ENCODE measurements around the gene PRKAR1B.

The PRKAR1B gene

DNA sequence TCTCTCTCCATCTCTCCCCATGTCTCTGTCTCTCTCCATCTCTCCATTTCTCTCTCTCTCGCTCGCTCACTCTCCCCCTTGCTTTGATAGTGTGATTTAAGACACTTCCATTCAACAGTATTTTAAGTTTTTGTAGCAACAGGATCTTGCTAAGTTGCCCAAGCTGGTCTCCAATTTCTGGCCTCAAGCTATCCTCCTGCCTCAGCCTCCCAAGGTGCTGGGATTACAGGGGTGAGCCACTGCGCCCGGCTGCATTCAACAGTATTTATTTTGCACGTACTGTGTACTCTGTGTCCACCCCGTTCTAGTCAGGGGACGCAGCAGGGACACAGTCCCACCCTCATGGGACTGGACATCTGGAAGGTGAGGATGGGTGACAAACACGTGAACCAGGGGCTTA lies 193.0 kb downstream of the PRKAR1B start:
- DNase-seq: no peak

DNA sequence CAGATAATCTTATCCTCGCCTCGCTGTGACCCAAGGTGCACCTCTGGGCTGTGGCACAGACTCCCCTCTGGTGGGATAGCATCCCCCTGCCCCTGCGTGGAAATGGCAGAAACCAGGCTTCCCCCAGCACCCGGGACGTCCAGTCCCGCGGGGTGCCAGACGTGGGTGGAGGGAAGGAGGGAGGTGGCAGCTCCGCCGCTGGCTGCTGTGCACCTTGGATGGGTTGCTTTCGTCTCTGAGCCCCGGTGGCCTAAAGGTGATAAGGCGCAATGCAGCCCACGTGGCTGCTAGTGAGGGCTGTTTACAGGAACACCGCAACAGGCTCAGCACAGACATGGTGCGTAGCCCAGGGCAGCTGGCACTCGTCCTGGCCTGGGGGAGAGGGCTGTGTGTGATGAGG lies 193.8 kb downstream of the PRKAR1B start:
- no peak for DNase-seq

DNA sequence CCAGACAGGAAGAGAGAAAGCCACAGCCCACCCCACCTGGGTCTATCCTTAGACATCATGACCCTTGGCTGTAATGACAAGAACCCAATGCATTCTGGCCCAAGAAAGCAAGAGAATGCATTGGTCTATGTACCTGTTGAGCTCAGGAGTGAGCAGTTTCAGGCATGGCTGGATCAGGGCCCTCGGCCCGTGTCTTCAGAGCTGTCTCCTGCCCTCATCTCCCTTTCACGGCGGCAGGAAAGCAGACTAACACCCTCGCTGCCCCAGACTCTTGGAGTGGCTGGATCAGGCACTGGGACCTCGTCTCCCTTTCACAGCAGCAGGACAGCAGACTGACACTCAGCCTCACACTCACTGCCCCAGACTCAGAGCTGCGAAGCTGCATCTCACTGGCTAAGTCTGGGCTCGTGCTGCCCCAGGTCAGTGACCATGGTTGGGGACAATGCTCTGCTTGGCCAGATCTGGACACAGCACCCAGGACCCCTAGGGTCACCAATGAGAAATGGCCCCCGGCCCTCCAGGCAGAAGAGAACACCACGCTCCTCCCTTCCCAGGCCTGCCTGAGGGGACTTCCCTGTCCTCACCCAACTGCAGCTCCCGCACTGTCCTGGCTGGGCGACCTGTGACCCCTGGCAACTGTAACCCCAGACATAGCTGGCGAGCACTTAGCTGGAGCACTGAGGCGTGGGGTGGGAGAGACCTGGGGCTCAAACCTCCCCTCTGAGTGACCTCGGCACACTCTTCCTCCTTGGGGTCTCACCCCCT lies 194.5 kb downstream of the PRKAR1B start:
- no peak for DNase-seq

DNA sequence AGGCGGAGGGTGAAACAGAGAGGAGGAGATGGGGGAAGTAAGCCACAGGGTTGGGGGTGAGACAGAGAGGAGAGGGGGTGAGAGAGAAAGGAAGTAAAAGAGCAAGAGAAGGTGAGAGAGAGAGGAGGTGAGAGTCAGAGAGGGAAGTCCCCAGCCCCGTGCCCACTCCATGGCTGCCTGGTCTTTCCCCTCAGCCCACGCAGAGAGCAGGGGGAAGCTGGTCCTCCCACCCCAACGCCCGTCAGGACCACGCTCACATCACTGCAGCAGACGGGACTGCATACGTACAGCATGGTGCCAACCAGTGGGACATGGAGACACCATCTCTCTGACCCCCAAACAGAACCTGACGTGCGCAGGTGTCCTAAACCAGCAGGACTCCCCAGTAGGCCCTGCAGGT lies 195.3 kb downstream of the PRKAR1B start:
- no peak for DNase-seq

DNA sequence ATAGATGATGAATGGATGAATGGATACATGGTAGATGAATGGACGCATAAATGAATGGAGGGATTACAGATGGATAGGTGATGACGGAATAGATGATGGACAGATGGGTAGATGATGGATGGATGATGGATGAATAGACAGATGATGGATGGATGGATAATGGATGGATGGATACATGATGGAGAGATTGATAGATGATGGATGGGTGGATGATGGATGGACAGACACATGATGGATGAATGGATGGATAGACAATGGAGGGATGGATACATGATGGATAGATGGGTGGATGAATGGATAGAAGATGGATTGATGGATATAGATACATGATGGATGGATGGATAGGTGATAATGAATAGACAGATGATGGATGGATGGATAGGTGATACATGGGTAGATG lies 198.6 kb downstream of the PRKAR1B start:
- DNase-seq: no peak

DNA sequence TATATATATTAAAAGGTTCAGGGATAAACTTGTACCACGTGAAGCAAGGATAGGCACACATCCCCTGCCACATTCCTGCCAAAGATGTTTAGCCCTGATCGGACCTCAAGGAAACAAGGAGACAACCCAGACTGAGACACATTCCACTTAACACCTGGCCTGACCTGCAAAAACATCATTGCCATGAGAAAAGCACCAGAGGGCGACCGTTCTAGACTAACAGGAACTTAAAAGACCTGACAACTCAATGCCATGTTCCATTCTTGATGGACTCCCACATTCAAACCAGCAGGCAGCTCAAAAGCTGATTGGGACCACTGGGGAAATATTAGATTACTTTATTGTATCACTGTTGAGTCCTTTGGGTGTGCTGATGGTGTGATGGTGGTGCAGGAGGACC lies 199.4 kb downstream of the PRKAR1B start:
- no peak for DNase-seq

DNA sequence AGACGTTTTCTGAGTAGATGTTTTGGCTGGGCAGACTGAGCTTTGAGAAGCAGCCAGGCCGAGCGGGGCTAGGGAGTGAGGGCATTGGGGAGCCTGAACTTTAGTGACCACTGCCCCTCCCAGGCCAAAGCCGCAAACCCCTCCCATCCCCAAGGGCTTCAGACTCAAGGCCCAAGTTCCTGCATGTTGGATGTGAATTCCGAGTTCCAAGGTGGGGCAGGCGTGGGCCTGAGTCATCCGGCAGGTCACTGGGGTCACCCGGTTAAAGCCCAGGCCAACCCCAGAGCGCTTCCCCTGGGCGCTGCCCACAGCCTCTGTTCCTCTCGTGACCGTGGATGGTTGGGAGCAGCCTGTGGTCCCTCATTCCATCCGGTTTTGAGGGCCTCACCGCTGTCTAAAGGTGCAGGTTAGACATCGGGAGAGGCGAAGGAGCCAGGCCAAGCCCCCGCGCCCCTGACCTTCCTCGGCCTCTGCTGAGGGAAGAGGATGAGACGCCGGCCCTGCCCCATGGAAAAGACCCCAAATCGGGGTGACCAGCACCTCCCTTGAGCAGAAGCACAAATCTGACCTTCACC lies 200.5 kb downstream of the PRKAR1B start:
- no peak for DNase-seq

DNA sequence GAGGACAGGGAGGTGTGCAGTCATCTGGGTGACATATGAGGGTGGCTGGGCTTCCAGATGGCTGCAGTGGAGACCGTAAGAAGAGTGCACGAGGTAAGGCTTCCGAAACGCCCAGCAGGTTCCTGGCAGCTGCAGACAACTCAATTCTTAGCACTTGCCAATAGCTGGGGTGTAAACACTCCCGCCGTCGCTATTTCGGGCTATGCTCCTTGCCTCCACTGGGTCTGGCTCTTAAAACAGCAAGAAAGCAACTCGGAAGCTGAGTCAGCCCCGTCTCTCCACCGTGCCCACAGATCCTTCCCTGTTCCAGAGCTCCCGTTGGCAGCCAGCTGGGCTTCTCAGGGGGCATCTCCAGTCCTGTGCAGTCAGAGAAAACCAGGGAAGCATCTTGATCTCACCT lies 201.3 kb downstream of the PRKAR1B start:
- DNase-seq: no peak

DNA sequence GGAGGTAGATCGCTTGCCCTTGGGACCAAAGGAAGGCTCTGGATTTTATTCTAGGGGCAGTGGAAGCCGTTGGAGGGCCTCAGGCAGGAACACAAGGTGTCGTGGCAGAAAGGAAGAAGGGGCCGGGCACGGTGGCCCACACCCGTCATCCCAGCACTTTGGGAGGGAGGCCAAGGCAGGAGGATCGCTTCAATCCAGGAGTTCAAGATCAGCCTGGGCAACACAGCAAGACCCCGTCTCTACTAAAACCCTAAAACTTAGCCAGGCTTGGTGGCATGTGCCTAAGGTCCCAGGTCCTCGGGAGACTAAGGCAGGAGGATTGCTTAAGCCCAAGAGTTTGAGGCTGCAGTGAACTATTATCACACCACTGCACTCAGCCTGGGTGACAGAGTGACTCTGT lies 202.3 kb downstream of the PRKAR1B start:
- DNase-seq: no peak

DNA sequence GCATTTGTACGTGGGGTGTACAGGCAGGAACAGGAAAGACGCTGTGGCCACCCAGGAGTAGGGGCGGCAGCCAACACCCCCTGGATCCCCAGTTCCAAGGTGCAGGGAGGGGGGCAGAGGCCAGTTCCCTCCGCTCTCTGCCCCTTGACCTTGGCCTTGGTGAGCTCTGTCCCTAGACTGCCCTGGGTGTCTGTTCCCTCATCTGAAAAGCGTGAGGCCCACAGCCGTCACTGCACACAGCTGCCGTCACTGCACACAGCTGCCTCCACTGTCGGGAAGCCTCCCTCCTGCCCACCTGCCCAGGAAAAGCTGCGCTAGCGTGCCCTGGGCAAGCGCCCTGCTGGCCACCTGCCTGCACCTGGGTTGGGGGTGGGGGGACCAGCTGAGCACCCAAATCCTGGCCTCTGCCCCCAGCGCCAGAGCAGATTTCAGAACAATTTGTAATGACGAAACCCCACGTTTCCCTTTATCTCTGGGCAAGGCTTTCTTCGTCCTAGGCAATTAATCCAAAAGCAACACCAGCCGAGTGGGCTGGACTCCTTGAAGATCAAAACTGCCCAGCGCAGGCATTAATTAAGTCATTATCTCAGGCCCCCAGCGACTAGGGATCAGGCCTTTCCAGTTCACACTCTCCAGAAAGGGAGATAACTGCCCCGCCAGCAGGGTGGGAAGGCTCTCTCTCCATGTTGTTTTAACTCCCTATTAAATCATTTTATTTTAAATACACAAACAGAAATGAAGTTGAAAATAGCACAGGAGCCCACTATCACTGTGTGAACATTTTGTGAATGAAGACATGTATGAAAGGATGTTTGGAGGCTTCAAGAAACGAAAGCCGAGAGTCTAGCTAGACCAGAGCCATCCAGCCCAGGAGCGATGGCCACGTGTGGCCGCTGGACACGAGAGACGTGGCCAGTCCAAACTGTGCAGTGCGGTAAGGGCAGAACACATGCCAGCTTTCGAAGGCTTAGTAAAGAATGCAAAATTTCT lies 203.4 kb downstream of the PRKAR1B start:
- DNase-seq: no peak

DNA sequence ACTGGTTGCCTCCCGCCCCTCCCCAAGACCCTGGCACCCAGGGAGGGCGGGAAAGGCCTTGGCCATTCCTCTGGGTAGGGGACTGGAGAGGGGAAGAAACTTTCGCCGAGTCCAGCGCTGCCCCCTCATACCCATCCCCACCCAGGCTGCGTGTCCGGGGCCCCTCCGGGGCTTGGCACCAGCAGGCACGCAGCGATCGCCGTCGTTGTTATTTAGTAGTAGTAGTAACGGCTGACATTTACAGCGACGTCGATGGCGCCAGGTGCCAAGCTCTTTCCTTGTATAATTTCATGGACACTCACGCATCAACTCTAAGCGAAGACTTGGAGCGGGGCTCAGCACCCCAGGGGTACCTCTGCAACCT lies 204.1 kb downstream of the PRKAR1B start:
- DNase-seq: no peak

DNA sequence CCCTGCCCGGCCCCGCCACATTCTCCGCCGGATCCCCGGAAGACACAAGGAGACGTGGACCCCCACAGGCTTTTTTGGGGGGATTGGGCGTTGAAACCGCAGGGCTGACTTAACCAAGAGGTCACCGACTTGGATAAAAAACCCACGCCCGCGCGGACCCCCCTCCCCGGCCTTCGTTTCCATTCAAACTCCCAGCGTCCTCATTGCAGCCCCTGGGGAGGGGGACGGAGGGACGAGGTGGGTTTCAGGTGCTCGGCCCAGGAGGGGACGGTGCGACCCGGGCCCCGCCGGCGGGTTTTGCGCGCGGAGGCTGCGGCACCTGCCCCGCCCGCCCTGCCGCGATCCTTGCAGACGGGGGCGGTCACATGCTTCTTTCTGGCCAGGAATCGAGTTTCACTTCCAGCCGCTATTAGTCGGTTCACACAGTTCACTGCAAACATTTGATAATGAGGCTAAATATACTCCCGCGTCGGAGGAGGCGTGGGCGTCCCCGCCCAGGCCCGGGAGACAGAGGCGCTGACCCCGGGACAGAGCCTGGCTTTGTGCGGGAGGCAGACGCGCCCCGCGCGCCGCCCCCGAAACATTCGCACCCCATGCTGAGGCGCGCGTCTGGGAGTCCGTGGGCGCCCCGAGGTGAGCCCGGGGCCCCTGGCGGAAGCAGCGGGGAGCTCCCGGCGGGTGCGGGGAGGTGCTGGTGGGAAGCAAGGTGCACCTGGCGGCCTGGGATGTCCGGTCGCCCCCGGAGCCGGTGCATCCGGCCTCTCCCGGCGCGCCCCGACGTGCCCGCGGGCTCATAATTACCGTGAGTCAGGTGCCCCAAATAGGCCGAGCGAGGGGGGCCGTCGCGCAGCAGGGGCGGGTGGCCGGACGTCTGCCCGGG lies 204.8 kb downstream of the PRKAR1B start:
- no peak for DNase-seq

DNA sequence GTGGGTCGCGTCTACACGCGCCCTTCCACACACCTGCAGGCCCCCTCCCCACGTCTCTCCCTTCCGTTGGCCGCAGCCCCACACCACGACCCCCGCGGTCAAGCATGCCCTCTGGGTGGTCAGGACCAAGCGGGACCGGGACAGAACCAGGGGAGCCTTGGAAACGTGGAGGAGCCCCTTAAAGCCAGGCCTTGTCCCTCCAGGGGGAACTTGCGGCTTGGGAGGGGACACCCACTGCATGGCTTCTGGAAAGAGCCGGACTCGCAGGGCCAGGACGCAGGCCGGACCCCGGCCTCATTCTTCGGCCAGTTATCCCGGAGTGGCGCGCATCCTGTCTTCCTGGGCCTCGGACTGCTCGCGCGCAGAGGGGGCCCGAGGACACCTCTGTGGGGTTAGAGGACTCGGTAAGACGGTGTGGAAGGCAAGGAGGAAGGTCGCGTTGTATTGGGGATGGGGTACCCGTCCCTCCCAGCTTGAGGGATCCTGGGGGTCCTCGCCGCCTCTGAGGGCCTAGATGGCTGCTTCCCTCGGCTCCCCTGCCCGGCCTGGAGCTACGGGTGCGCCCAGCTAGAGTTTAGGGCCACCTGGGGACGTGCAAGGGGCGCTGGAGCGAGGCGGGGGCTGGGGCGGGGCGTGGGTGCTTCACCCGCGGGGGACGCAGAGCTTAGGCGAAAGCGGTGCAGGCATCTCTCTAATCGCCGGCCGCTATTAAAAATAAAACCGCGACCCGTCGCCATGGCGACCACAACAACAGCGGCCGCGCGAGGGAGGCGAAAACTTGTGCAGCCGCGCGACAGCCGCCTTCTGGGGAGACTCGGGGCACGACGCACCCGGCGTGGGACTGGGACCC lies 205.6 kb downstream of the PRKAR1B start:
- no peak for DNase-seq

DNA sequence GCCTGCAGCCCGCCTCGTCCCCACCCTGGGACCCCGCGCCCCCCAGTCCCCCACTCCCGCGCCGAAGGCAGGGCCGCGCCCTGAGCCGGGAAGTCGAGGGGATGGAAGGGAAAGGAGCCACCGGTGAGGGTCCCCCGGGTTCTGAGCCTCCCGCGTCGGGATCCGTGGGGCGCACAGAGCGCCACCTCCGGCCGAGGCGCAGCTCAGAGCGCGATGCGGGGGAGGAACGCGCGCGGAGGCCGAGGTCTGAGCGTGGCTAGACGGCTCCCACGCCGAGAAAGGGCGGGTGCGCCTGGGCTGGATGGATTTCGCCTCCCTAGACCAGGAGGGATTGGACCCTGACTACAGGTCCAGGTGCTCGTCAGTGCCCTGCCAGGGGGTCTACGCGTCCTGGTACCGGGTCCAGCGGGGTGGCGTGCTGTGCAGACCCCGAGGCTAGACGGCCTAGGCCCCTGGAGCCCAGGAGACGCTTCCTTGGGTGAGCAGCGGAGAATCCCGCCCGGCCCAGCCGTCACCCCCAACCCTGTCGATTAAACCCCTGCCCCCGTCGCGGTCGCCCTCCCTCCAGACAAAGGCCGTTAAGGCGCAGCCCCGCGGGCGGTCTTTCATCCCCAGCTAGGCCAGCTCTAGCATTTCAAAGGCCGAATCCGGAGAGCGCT lies 206.4 kb downstream of the PRKAR1B start:
- DNase-seq: no peak

DNA sequence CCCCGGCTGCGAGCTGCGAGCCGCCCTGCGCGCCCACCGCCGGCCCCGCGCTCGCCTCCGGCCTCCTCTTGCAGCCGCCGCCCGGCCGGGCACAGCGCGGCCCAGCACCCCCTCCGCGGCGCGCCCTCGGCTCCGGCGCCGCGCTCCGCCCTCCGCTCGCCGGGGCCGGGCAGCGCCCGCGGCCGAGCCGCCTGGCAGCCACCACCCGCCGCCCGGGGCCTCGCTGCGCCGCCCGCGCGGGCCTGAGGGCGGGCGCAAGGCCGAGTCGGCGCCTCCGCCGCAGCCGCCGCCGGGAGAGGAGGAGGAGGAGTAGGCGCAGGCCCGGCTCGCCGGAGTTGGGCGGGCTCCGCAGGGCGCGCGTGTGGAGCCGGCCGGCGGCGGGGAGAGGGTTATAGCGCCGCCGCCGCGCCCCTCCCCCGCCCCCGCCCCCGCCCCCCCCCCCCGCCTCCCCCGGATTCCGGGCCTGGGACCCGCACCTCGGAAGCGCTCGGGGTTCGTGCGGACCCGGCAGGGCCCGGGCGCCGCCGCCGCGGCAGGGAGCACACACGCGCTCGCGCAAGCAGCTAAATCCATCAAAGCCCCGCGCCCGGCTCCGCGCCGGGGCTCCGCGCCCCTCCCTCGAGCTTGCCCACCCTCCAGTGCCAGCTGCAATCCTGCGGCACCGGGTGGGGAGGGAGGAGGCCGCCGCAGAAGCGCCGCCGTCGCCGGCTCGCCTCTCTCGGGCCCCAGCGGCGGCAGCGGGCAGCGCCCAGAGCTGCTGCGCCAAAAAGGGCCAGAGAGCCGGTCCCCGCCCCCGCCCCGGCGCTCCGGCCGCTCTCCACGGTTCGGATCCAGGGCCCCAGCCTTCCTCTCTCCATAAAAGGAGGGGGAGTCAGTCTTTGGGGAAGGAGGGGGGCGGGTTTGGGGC lies 207.3 kb downstream of the PRKAR1B start, which contains the start of gene PDGFA:
Gene PDGFA, minus strand, starts transcription at position 363 of the 907 bp plus-strand sequence. CDS start 845 bp downstream, outside the sequence.
- DNase-seq: no peak

DNA sequence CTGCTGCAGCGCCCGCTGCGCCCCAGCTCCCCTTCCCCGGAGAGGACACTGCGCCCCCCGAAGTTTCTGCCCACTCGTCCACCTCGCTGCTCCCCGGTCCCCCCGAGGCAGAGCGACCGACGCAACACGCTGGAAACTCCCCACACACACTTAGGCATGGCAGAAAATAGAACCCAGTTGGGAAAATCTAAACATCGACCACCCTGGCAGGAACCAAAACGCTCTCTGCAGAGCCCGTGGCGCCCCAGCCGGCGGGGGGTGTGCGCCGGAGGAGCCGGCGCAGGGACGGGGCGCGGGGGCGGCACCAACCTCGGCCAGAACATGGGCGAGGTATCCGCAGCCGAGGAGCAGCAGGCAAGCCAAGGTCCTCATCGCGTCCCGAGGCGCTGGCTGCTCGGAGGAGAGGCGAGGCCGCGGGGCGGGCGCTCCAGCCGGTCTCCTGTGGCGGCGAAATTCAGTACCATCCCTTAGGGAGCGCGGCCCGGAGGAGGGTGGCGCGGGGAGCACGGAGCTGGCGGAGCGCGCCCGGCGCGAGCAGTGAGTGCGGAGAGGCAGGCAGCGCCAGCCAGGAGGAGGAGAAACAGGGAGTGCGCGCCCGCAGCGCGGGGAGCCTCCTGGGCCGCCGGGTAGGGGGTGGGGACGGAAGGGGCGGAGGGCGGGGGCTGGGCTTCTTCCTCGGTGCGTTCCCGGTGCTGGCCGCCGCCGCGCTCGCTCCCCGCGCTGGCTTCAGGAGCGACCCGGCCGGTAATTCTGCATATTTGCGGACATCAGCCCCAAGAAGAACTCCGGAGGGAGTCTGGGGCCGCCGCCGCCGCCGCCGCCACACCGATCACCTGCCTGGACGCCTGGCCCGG lies 208.2 kb downstream of the PRKAR1B start:
- peak; percentile 16 for DNase-seq

DNA sequence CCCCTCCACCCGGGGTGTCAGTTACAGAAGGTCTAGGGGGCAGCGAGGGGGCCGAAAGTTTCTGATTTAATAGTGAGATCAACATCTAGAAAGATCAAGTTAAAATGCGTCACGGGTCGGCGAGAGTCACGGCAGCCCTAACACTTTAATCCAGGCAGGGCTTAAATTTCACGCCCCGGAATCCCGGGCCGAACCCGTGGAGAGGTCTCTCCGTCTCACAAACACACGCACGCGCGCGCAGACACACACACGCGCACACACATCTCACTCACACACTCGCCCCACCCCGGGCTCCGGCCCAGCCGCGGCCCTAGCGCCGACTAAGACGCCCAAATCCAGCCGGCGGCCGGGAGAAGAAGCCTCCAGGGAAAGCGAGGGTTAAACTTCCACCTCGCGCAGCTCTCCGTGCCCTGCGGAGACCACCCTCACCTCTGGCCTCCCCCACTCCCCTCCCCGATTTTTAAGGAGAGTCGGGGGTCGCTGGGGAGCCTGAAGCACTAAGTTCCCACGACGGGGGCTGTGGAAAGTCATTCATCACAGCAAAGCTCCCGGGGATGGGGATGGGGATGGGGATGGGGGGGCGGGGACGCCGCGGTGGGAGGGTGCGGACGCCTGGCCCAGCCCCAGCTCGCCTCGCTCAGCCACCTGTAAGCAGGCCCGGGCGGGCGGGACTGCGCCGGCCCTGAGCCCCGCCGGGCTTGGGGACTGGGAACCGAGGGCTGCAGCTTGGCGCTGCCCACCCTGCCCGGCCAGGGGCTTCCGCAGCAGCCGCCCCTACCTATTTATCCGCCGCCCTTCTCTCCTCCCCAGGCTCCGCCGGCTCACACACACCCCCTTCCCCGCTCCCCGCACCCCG lies 209.1 kb downstream of the PRKAR1B start:
- DNase-seq: no peak
